A549 (cell line): ENCODE results near the gene IPO9. TPM values are rescaled to one million over a fixed set of nuclear protein-coding genes. Genes with fewer than 3 reads are reported as not detected.

ENCODE experiments used
- ATAC-seq, 2 experiments: fragments of 200-7000 bp in 1 of 2; fragments of >200 bp in 1 of 2; cut with Nextera tagmentation in 1 of 2; cut with Tn5 transposase in 1 of 2; 3 replicates each; pipeline versions ENCODE4 v1.8.0 to v1.9.1; 2018 to 2020; ENCODE audit warnings: mild to moderate bottlenecking in 1 of 2, moderate library complexity in 1 of 2
- CTCF ChIA-PET: fragments of 300-600 bp; sonication (Branson Sonifier 250); formaldehyde crosslinking; extraction: SDS; loops from one replicate; lab custom pipeline; 2021; ENCODE audit warnings: antibody characterized with exemption, inconsistent platforms; lab: Yijun Ruan, JAX
- POLR2A ChIA-PET: fragments of 350-600 bp; formaldehyde crosslinking; extraction: SDS; loops from one replicate; lab custom pipeline; 2021; ENCODE audit warnings: antibody characterized with exemption, inconsistent platforms; lab: Yijun Ruan, JAX
- DNase-seq, 2 experiments: peaks; one replicate each; pipeline versions ENCODE4 v3.0.0 to v3.0.0-alpha.2; 2011 to 2016; ENCODE audit warnings: low read depth in 1 of 2, low spot score in 1 of 2
- FAIRE-seq: peaks from 2 replicates; lab custom pipeline; 2011; peaks lifted over from hg19 to GRCh38; lab: Jason Lieb, UNC
- H3K27ac ChIP-seq, 2 experiments: fragments of >200 bp; sonication (Bioruptor Twin); formaldehyde crosslinking; 3 replicates each; pipeline ENCODE4 v1.5.1; 2016 to 2017
- H3K4me1 ChIP-seq: fragments of >200 bp; sonication (Bioruptor Twin); formaldehyde crosslinking; 3 replicates; pipeline ENCODE4 v1.6.1; 2016
- H3K4me2 ChIP-seq: fragments of >200 bp; sonication (Bioruptor Twin); formaldehyde crosslinking; 3 replicates; pipeline ENCODE4 v1.6.1; 2016
- H3K4me3 ChIP-seq: fragments of >200 bp; sonication (Bioruptor Twin); formaldehyde crosslinking; 3 replicates; pipeline ENCODE4 v1.5.1; 2016
- H3K9me3 ChIP-seq: fragments of >200 bp; sonication (Bioruptor Twin); formaldehyde crosslinking; 3 replicates; pipeline ENCODE4 v1.6.1; 2016
- EHF ChIP-seq: fragments of 250-450 bp; sonication (Bioruptor Pico); IDR thresholded peaks from 2 replicates; pipeline ENCODE4 v1.5.0; 2020; ENCODE audit warnings: mild to moderate bottlenecking
- EP300 ChIP-seq, 2 experiments: fragments of >200 bp; sonication (Bioruptor Twin); formaldehyde crosslinking; IDR thresholded peaks; 2 replicates in 1 of 2; 3 replicates in 1 of 2; pipeline ENCODE4 v1.6.1; 2016 to 2017
- ESRRA ChIP-seq: fragments of 150-350 bp; IDR thresholded peaks from 2 replicates; pipeline ENCODE4 v1.6.1; 2014; ENCODE audit warnings: mild to moderate bottlenecking, low read length, borderline replicate concordance
- FOSL2 ChIP-seq, 2 experiments: fragments of 450-650 bp in 1 of 2; fragments of >200 bp in 1 of 2; sonication (Bioruptor Twin) in 1 of 2; formaldehyde crosslinking; IDR thresholded peaks; 2 replicates each; pipeline versions ENCODE4 v1.5.0 to v1.6.1; 2016 to 2020; ENCODE audit warnings: mild to moderate bottlenecking in 1 of 2, moderate library complexity in 1 of 2
- HES2 ChIP-seq: fragments of >200 bp; sonication (Bioruptor Twin); formaldehyde crosslinking; IDR thresholded peaks from 2 replicates; pipeline ENCODE4 v1.6.1; 2016
- HOXA7 ChIP-seq: fragments of 250-450 bp; sonication (Bioruptor Pico); IDR thresholded peaks from 2 replicates; pipeline ENCODE4 v1.5.0; 2020; ENCODE audit warnings: mild to moderate bottlenecking, moderate library complexity
- MYC ChIP-seq: IDR thresholded peaks from 2 replicates; pipeline ENCODE4 v1.6.1; 2012; ENCODE audit warnings: mild to moderate bottlenecking, inconsistent platforms, low read length, improper control_type of control experiment, borderline replicate concordance
- NFE2L2 ChIP-seq: fragments of 150-350 bp; conservative IDR thresholded peaks from 2 replicates; pipeline ENCODE4 v1.6.1; 2014; ENCODE audit warnings: low read length
- RAD21 ChIP-seq, 2 experiments: fragments of >200 bp in 1 of 2; sonication (Bioruptor Twin) in 1 of 2; formaldehyde crosslinking in 1 of 2; IDR thresholded peaks in 1 of 2; conservative IDR thresholded peaks in 1 of 2; 2 replicates in 1 of 2; 3 replicates in 1 of 2; pipeline ENCODE4 v1.6.1; 2012 to 2018; ENCODE audit warnings: inconsistent platforms in 1 of 2
- RCOR1 ChIP-seq: fragments of 150-350 bp; IDR thresholded peaks from 2 replicates; pipeline ENCODE4 v1.6.1; 2014; ENCODE audit warnings: antibody characterized with exemption, low read length, low read depth
- REST ChIP-seq: fragments of 200-600 bp; sonication (generic); IDR thresholded peaks from 2 replicates; pipeline ENCODE4 v1.6.1; 2016; ENCODE audit warnings: antibody characterized with exemption, mild to moderate bottlenecking, moderate library complexity
- RNF2 ChIP-seq: fragments of 200-600 bp; sonication (generic); IDR thresholded peaks from 2 replicates; pipeline ENCODE4 v1.6.1; 2016; ENCODE audit warnings: low read depth, mild to moderate bottlenecking, antibody characterized with exemption, moderate library complexity, borderline replicate concordance
- SMC3 ChIP-seq: fragments of >200 bp; sonication (Bioruptor Twin); formaldehyde crosslinking; IDR thresholded peaks from 3 replicates; pipeline ENCODE4 v1.6.1; 2018; ENCODE audit warnings: inconsistent platforms
- SREBF2 ChIP-seq: fragments of 450-650 bp; IDR thresholded peaks from 2 replicates; pipeline ENCODE4 v1.6.1; 2014; ENCODE audit warnings: mild to moderate bottlenecking, moderate library complexity
- USF2 ChIP-seq: fragments of 450-650 bp; IDR thresholded peaks from 2 replicates; pipeline ENCODE4 v1.6.1; 2014; ENCODE audit warnings: antibody characterized with exemption
- ZC3H11A ChIP-seq: fragments of 450-650 bp; IDR thresholded peaks from 2 replicates; pipeline ENCODE4 v1.6.1; 2014; ENCODE audit warnings: antibody characterized with exemption, mild to moderate bottlenecking
- ZFP36 ChIP-seq: fragments of 450-650 bp; IDR thresholded peaks from 2 replicates; pipeline ENCODE4 v1.6.1; 2014; ENCODE audit warnings: borderline replicate concordance; ENCODE audit not compliant: partially characterized antibody
- ZNF302 ChIP-seq: fragments of 250-450 bp; sonication (Bioruptor Pico); IDR thresholded peaks from 2 replicates; pipeline ENCODE4 v1.9.0; 2021; ENCODE audit warnings: inconsistent platforms, mild to moderate bottlenecking, moderate library complexity
- WGBS: methylation state at CpG from one replicate; pipeline ENCODE4 v1.1.6; 2017; ENCODE audit errors: missing lambda C conversion rate; 5-methylcytosine and 5-hydroxymethylcytosine counted together
- polyA plus RNA-seq, 4 experiments: library from polyadenylated mRNA; depleted of rRNA in 3 of 4; stranded (reverse); fragments of >200 nt; fragmentation: RNase III in 1 of 4; extraction: RNeasy Plus Mini Kit Qiagen cat#74134 plus additional on column Dnase treatment in 1 of 4; gene quantifications; 2 replicates in 3 of 4; 3 replicates in 1 of 4; pipeline ENCODE4 v1.2.3, GENCODE V29; 2011 to 2017

Gene IPO9
- polyA plus RNA-seq, 2 of the 4 experiments (the other 2 are of a cell fraction) = 40.1 to 77.5 TPM

- H3K4me3 ChIP-seq = no peak overlapping the region
- H3K27ac ChIP-seq = no peak overlapping the region
- ChIA-PET POLR2A (no interaction called here), CTCF (interaction anchor here (0.6 to 17.1 kb wide), 8 partner anchors 11 to 313 kb away, joined by 3 to 855 read pairs (median 66); partner anchors contain the start of genes RNPEP and TIMM17A)
- H3K4me2 ChIP-seq = no peak overlapping the region
- H3K4me1 ChIP-seq = peaks cover 12% of the 10 kb centered on the region
- TF ChIP-seq FOSL2 (IDR thresholded peaks at IDR 0.05) (no peak), FOSL2 (CRISPR knock-in tag; IDR thresholded peaks at IDR 0.05) (no peak), SREBF2 (no peak), NFE2L2 (no peak), ZC3H11A (no peak), SMC3 (no peak), RCOR1 (no peak), ZNF302 (CRISPR knock-in tag) (no peak), USF2 (no peak), MYC (no peak), EP300 (IDR thresholded peaks at IDR 0.05) (no peak), ESRRA (no peak), RAD21 (conservative IDR thresholded peaks at IDR 0.05 in 1 of 2, IDR thresholded peaks at IDR 0.05 in 1 of 2) (no peak)
- no peak for FAIRE-seq
- ATAC-seq = no peak
- no peaks in the 10 kb centered on the region for H3K9me3 ChIP-seq
- WGBS = 68% methylated on average over 3 of the region's 3 CpGs
- DNase-seq = no peak
Observed at GRCh38 chr1:201890806-201891450, 62.0 kb downstream of the IPO9 start.

GRCh38 chr1:201891451-201892045 is 62.6 kb downstream of the IPO9 start:
- CTCF ChIA-PET = interaction anchor here (1.1 to 17.1 kb wide), 10 partner anchors 12 to 333 kb away, joined by 3 to 855 read pairs (median 8); partner anchors contain the start of genes RNPEP and TIMM17A
- 62% methylated on average over 5 of the region's 5 CpGs for WGBS
- H3K4me3 ChIP-seq = no peak overlapping the region
- H3K4me2 ChIP-seq = no peak overlapping the region
- DNase-seq = no peak
- no peak for ATAC-seq
- no peak for FAIRE-seq
- no peak for TF ChIP-seq ZFP36
- TF ChIP-seq, all 56 proteins: peak for 0
- peaks cover 13% of the 10 kb centered on the region for H3K4me1 ChIP-seq
- POLR2A ChIA-PET = no interaction called here
- H3K27ac ChIP-seq = no peak overlapping the region
- no peaks in the 10 kb centered on the region for H3K9me3 ChIP-seq

- ChIA-PET CTCF (interaction anchor here (1.1 to 17.1 kb wide), 11 partner anchors 12 to 333 kb away, joined by 3 to 855 read pairs (median 7); partner anchors contain the start of genes RNPEP and TIMM17A), POLR2A (no interaction called here)
- ATAC-seq (no peak), FAIRE-seq (no peak), DNase-seq (no peak)
- Histone ChIP-seq H3K4me3 (no peak overlapping the region), H3K27ac (no peak overlapping the region), H3K4me2 (no peak overlapping the region), H3K4me1 (peaks cover 13% of the 10 kb centered on the region), H3K9me3 (no peaks in the 10 kb centered on the region)
- WGBS = 81% methylated on average over 6 of the region's 6 CpGs
- TF ChIP-seq EHF (CRISPR knock-in tag) = no peak
- no peak for TF ChIP-seq USF2
- no peak for TF ChIP-seq REST
- TF ChIP-seq HES2 = no peak
- no peak for TF ChIP-seq HOXA7 (CRISPR knock-in tag)
- no peak for TF ChIP-seq RNF2
Observed at GRCh38 chr1:201892211-201892610, 63.3 kb downstream of the IPO9 start.
